Measurements from ENCODE around the gene PRKAG3. TPM values are rescaled to one million over a fixed set of nuclear protein-coding genes. Genes with fewer than 3 reads are reported as not detected.

The PRKAG3 gene
- total RNA-seq, 1 donor from 2014 or later: 2.9 TPM

GRCh38 chr2:218873359-218874194 is 42.0 kb upstream of the PRKAG3 start:
- Mint-ChIP-seq H3K4me3 (no peak overlapping the region), H3K36me3 (peaks cover 5% of the 10 kb centered on the region), H3K27me3 (ENCODE audit: low read depth) (peaks cover 48% of the 10 kb centered on the region), H3K27ac (peak overlapping the region; percentile 77), H3K4me1 (peaks cover 40% of the 10 kb centered on the region), H3K9me3 (no peaks in the 10 kb centered on the region)
- DNase-seq (ENCODE audit: low spot score in 2 of 2, unreplicated experiment in 2 of 2): no peak
- TF ChIP-seq, protein P1, sequence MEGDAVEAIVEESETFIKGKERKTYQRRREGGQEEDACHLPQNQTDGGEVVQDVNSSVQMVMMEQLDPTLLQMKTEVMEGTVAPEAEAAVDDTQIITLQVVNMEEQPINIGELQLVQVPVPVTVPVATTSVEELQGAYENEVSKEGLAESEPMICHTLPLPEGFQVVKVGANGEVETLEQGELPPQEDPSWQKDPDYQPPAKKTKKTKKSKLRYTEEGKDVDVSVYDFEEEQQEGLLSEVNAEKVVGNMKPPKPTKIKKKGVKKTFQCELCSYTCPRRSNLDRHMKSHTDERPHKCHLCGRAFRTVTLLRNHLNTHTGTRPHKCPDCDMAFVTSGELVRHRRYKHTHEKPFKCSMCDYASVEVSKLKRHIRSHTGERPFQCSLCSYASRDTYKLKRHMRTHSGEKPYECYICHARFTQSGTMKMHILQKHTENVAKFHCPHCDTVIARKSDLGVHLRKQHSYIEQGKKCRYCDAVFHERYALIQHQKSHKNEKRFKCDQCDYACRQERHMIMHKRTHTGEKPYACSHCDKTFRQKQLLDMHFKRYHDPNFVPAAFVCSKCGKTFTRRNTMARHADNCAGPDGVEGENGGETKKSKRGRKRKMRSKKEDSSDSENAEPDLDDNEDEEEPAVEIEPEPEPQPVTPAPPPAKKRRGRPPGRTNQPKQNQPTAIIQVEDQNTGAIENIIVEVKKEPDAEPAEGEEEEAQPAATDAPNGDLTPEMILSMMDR (IDR thresholded peaks at IDR 0.05; ENCODE audit: unreplicated experiment): no peak

DNA sequence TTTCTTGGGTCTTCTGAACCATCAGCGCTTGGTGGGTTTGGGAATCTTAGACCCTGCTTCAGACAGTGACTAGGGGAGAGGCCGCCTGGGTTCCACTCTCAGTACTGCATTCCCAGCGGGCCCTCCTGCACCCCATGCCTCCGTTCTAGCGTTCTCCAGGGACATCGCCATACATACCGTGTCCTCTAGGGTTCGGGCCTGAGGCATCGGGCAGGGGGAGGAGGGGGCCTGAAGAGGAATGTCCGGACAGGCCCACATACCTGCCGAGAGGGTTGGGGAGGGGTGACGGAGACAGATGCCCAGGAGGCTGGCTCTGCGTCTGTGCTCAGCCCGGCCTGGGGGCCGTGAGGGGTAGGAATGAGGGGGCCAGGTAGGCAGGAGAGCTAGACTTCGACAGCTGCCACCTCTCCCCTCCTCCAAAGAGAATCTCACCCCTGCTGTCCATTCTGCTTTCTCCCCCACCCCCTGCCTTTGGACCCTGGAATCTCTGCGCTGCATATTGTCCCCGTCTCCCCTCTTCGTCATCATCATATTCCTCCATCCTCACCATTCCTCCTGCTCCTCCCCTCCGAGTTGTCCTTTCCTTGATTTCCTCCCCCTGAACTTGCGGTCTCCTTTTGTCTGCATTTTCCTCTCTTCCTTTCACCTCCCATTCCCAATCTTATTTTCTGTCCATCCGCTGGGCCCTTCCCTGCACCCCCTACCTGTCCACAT is 41.2 kb upstream of the PRKAG3 start:
- no peak for DNase-seq (ENCODE audit: low spot score in 2 of 2, unreplicated experiment in 2 of 2)
- H3K27ac Mint-ChIP-seq: peak overlapping the region; percentile 77
- H3K27me3 Mint-ChIP-seq (ENCODE audit: low read depth): peaks cover 50% of the 10 kb centered on the region
- no peaks in the 10 kb centered on the region for H3K9me3 Mint-ChIP-seq
- peaks cover 5% of the 10 kb centered on the region for H3K36me3 Mint-ChIP-seq
- H3K4me1 Mint-ChIP-seq: peaks cover 42% of the 10 kb centered on the region
- TF ChIP-seq, protein P1 (IDR thresholded peaks at IDR 0.05; ENCODE audit: unreplicated experiment): no peak
- no peak overlapping the region for H3K4me3 Mint-ChIP-seq

GRCh38 chr2:218871345-218872302 is 40.0 kb upstream of the PRKAG3 start:
- H3K4me3 Mint-ChIP-seq: no peak overlapping the region

DNA sequence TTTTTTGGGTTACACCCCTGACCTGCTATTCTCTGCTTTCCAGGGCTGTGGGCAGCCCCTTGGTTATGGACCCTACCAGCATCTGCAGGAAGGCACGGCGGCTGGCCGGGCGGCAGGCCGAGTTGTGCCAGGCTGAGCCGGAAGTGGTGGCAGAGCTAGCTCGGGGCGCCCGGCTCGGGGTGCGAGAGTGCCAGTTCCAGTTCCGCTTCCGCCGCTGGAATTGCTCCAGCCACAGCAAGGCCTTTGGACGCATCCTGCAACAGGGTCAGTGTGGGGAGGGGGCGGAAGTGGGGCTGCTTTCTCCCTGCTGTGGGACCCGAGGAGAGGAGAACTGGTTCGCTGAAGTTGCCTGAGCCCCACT is 39.4 kb upstream of the PRKAG3 start:
- Mint-ChIP-seq H3K9me3 (no peaks in the 10 kb centered on the region), H3K4me1 (peaks cover 48% of the 10 kb centered on the region), H3K27me3 (ENCODE audit: low read depth) (peaks cover 47% of the 10 kb centered on the region), H3K4me3 (no peak overlapping the region), H3K36me3 (peaks cover 3% of the 10 kb centered on the region), H3K27ac (no peak overlapping the region)
- no peak for DNase-seq (ENCODE audit: low spot score in 2 of 2, unreplicated experiment in 2 of 2)
- TF ChIP-seq, protein P1 (IDR thresholded peaks at IDR 0.05; ENCODE audit: unreplicated experiment): no peak

More at GRCh38 chr2:218871345-218872302, 40.0 kb upstream of the PRKAG3 start:
- Mint-ChIP-seq H3K36me3 (peaks cover 5% of the 10 kb centered on the region), H3K27me3 (ENCODE audit: low read depth) (peaks cover 50% of the 10 kb centered on the region), H3K27ac (peak overlapping the region; percentile 77), H3K9me3 (no peaks in the 10 kb centered on the region), H3K4me1 (peaks cover 44% of the 10 kb centered on the region)
- TF ChIP-seq, protein P1 (IDR thresholded peaks at IDR 0.05; ENCODE audit: unreplicated experiment): no peak
- no peak for DNase-seq (ENCODE audit: low spot score in 2 of 2, unreplicated experiment in 2 of 2)

GRCh38 chr2:218869064-218869463 is 37.5 kb upstream of the PRKAG3 start:
- no peak overlapping the region for H3K4me3 Mint-ChIP-seq
- no peak for DNase-seq (ENCODE audit: low spot score in 2 of 2, unreplicated experiment in 2 of 2)
- no peaks in the 10 kb centered on the region for H3K36me3 Mint-ChIP-seq
- H3K27ac Mint-ChIP-seq: peak overlapping the region; percentile 69
- peaks cover 63% of the 10 kb centered on the region for H3K4me1 Mint-ChIP-seq
- peaks cover 32% of the 10 kb centered on the region for H3K27me3 Mint-ChIP-seq (ENCODE audit: low read depth)
- TF ChIP-seq, protein P1 (IDR thresholded peaks at IDR 0.05; ENCODE audit: unreplicated experiment): no peak
- H3K9me3 Mint-ChIP-seq: no peaks in the 10 kb centered on the region
